ENCODE measurements around the gene OTUD5.
A peak's percentile ranks its signal among the peaks of the same experiment; 100 is the strongest.

Gene OTUD5

DNA sequence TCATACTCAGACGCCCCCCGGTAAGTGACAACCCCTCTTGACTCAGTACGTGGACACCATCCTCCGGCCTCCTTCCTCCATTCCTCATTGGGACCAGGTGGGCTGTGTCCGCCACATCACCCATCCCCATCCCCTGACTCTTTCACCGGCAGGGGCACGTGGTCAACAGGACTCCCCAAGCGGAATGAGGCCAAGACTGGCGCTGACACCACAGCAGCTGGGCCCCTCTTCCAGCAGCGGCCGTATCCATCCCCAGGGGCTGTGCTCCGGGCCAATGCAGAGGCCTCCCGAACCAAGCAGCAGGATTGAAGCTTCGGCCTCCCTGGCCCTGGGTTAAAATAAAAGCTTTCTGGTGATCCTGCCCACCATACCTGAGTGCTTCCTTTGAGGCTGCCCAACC is 54.6 kb downstream of the OTUD5 start:
- Histone ChIP-seq H3K4me1 (ENCODE audit: insufficient read depth, low read length) (no peaks in the 10 kb centered on the region), H3K9ac (ENCODE audit: low read depth, low read length) (no peak overlapping the region), H3K36me3 (ENCODE audit: insufficient read depth, low read length) (peaks cover 16% of the 10 kb centered on the region), H3K9me3 (ENCODE audit: control insufficient read depth, insufficient read depth, low read length) (no peaks in the 10 kb centered on the region)

GRCh38 chrX:48902135-48902534 is 55.3 kb downstream of the OTUD5 start:
- Histone ChIP-seq H3K9ac (ENCODE audit: low read depth, low read length) (no peak overlapping the region), H3K36me3 (ENCODE audit: insufficient read depth, low read length) (peaks cover 16% of the 10 kb centered on the region), H3K9me3 (ENCODE audit: control insufficient read depth, insufficient read depth, low read length) (no peaks in the 10 kb centered on the region), H3K4me1 (ENCODE audit: insufficient read depth, low read length) (no peaks in the 10 kb centered on the region)

- H3K36me3 ChIP-seq (ENCODE audit: insufficient read depth, low read length) = peaks cover 16% of the 10 kb centered on the region
Measured at GRCh38 chrX:48901069-48901468, 56.3 kb downstream of the OTUD5 start.

GRCh38 chrX:48899078-48899410 is 58.4 kb downstream of the OTUD5 start:
- Histone ChIP-seq H3K9ac (ENCODE audit: low read depth, low read length) (no peak overlapping the region), H3K9me3 (ENCODE audit: control insufficient read depth, insufficient read depth, low read length) (no peaks in the 10 kb centered on the region), H3K4me1 (ENCODE audit: insufficient read depth, low read length) (no peaks in the 10 kb centered on the region), H3K36me3 (ENCODE audit: insufficient read depth, low read length) (peaks cover 15% of the 10 kb centered on the region)

More at GRCh38 chrX:48901069-48901468, 56.3 kb downstream of the OTUD5 start:
- Histone ChIP-seq H3K9ac (ENCODE audit: low read depth, low read length) (no peak overlapping the region), H3K4me1 (ENCODE audit: insufficient read depth, low read length) (no peaks in the 10 kb centered on the region), H3K9me3 (ENCODE audit: control insufficient read depth, insufficient read depth, low read length) (no peaks in the 10 kb centered on the region)

DNA sequence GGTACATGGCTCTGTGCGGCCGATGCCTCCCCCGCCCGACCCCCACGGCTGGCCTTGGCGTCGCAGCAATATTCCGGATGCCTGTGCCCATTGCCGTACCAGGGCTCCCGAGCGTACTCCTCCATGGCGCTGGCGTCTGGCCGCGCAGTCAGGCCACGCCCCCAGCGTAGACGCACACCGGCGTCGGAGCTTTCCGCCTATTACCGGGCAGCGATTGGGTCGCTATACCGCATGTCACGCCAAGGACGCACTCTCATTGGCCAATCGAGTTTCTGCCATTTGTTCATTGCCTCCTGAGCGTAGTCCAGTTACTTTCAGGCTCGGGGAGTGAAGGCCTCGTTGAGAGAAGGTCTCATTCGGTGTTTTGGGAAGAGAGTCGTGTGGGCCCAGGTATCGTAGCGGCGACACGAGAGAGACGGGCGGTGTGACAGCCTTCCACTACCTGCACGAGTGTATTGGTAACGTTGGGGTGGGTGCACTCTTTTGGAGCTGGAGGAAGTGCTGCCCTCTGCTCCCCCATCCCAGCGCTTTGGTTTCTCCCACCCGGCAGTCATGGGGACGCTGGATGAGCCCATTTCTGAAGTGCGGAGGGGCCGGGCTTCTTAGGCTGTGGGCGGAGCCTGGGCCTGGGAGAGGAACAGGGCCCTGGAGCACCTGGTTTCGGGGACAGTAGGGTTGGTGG is 59.6 kb downstream of the OTUD5 start, which contains the start of the genes PQBP1 and TIMM17B:
Gene PQBP1 (plus strand): TSS at position 306 of the 682 bp plus-strand sequence. CDS start 580 bp downstream, outside the sequence.
Gene TIMM17B (minus strand): TSS at position 144 of the 682 bp plus-strand sequence. CDS start 19 bp downstream, at position 125.
- Histone ChIP-seq H3K9me3 (ENCODE audit: control insufficient read depth, insufficient read depth, low read length) (no peaks in the 10 kb centered on the region), H3K36me3 (ENCODE audit: insufficient read depth, low read length) (peaks cover 5% of the 10 kb centered on the region; the same call in 1 of the 2 replicates), H3K4me1 (ENCODE audit: insufficient read depth, low read length) (no peaks in the 10 kb centered on the region), H3K9ac (ENCODE audit: low read depth, low read length) (peak within 1 kb of the TSS; percentile 90)

- H3K9me3 ChIP-seq (ENCODE audit: control insufficient read depth, insufficient read depth, low read length) = no peaks in the 10 kb centered on the region
- peak overlapping the region; percentile 90 for H3K9ac ChIP-seq (ENCODE audit: low read depth, low read length)
- H3K4me1 ChIP-seq (ENCODE audit: insufficient read depth, low read length) = no peaks in the 10 kb centered on the region
- peaks cover 5% of the 10 kb centered on the region; the same call in 1 of the 2 replicates for H3K36me3 ChIP-seq (ENCODE audit: insufficient read depth, low read length)
Measured at GRCh38 chrX:48897157-48897624, 60.2 kb downstream of the OTUD5 start.

GRCh38 chrX:48896611-48897011 is 60.8 kb downstream of the OTUD5 start:
- Histone ChIP-seq H3K9me3 (ENCODE audit: control insufficient read depth, insufficient read depth, low read length) (no peaks in the 10 kb centered on the region), H3K4me1 (ENCODE audit: insufficient read depth, low read length) (no peaks in the 10 kb centered on the region), H3K36me3 (ENCODE audit: insufficient read depth, low read length) (peaks cover 5% of the 10 kb centered on the region; the same call in 1 of the 2 replicates), H3K9ac (ENCODE audit: low read depth, low read length) (peak overlapping the region; percentile 90; the same call in 1 of the 2 replicates)

DNA sequence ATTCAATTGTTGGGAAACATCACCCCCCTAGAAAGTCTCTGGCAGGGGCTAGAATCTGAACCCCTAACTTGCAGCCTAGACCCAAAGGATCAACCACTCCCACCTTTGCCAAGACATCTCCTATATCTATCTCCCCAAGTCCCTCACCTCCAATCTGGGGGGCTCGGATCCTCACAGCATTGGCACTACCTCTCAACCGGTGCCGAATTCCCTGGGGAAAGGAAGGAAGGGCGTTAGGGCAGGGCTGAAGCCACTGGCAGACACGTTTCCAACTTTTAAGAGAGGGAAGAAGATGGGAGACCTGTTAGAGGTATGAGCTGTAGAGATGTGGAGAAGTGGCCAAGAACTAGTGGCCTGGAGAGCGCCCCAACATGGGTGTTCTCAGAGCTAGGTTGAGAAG is 62.5 kb downstream of the OTUD5 start:
- Histone ChIP-seq H3K36me3 (ENCODE audit: insufficient read depth, low read length) (peaks cover 5% of the 10 kb centered on the region; the same call in 1 of the 2 replicates), H3K9me3 (ENCODE audit: control insufficient read depth, insufficient read depth, low read length) (no peaks in the 10 kb centered on the region), H3K9ac (ENCODE audit: low read depth, low read length) (no peak overlapping the region), H3K4me1 (ENCODE audit: insufficient read depth, low read length) (0 out of 2 replicates have a peak, but pooled peaks cover 6% of the 10 kb centered on the region)

- Histone ChIP-seq H3K36me3 (ENCODE audit: insufficient read depth, low read length) (no peaks in the 10 kb centered on the region; the same call in 1 of the 2 replicates), H3K9ac (ENCODE audit: low read depth, low read length) (no peak overlapping the region), H3K9me3 (ENCODE audit: control insufficient read depth, insufficient read depth, low read length) (no peaks in the 10 kb centered on the region), H3K4me1 (ENCODE audit: insufficient read depth, low read length) (peaks cover 11% of the 10 kb centered on the region; the same call in 1 of the 2 replicates)
Measured at GRCh38 chrX:48893556-48894348, 63.7 kb downstream of the OTUD5 start.

DNA sequence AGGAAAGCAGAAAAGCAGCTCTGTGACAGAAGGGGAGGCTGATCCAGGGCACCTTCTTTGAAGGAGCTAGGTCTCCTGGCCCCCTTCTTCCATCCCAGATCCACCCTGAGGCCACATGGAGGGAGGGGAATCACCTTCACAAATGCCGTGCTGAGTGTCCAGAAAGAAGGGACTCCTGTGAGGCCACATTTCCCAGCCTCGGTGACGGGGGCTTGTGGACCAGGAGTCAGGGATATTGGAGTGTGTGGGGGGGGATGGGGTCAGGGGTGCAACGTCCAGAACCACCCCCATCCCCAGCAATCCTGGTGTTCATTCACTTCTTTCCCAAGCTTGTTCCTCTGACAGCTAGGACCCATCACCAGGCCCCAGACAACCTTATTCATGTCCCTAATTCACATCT is 64.5 kb downstream of the OTUD5 start:
- no peak overlapping the region for H3K9ac ChIP-seq (ENCODE audit: low read depth, low read length)
- H3K4me1 ChIP-seq (ENCODE audit: insufficient read depth, low read length) = peaks cover 11% of the 10 kb centered on the region; the same call in 1 of the 2 replicates
- no peaks in the 10 kb centered on the region; the same call in 1 of the 2 replicates for H3K36me3 ChIP-seq (ENCODE audit: insufficient read depth, low read length)
- no peaks in the 10 kb centered on the region for H3K9me3 ChIP-seq (ENCODE audit: control insufficient read depth, insufficient read depth, low read length)

GRCh38 chrX:48891402-48892288 is 65.8 kb downstream of the OTUD5 start:
- H3K36me3 ChIP-seq (ENCODE audit: insufficient read depth, low read length) = no peaks in the 10 kb centered on the region; the same call in 1 of the 2 replicates
- H3K9me3 ChIP-seq (ENCODE audit: control insufficient read depth, insufficient read depth, low read length) = no peaks in the 10 kb centered on the region
- H3K9ac ChIP-seq (ENCODE audit: low read depth, low read length) = peak overlapping the region; percentile 51
- peaks cover 11% of the 10 kb centered on the region; the same call in 1 of the 2 replicates for H3K4me1 ChIP-seq (ENCODE audit: insufficient read depth, low read length)

GRCh38 chrX:48890934-48891401 is 66.4 kb downstream of the OTUD5 start:
- peak overlapping the region; percentile 51 for H3K9ac ChIP-seq (ENCODE audit: low read depth, low read length)
- H3K36me3 ChIP-seq (ENCODE audit: insufficient read depth, low read length) = no peaks in the 10 kb centered on the region; the same call in 1 of the 2 replicates
- H3K4me1 ChIP-seq (ENCODE audit: insufficient read depth, low read length) = peaks cover 11% of the 10 kb centered on the region; the same call in 1 of the 2 replicates
- H3K9me3 ChIP-seq (ENCODE audit: control insufficient read depth, insufficient read depth, low read length) = no peaks in the 10 kb centered on the region

DNA sequence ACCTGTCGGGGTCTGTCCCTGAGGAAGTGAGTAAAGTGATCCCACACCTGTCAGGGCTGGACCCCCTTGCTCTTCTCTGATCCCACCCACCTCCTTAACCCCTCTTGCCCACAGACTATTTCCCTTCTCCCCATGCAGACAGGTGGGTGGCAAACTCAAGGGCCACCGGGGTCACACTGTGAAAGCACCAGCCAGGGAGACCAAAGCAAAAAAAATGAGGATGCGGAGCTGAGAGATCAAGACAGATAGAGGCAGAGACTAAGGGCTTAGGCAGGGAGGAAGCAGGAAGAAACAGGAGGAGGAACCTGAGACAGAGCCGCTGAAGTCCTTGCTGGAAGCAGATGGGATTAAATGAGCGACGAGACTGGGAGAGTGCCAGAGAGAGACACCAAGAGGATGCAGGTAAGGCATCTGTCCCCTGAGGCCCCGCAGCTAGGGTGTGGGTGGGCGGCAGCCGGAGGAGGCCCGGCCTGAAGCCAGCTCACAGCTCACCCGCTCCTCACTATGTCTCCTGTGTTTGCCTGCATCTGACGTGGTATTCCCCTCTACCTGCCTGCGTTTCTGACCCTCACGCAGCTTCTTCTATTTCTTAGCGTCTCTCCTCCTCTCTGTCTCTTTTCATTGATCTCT is 67.0 kb downstream of the OTUD5 start:
- Histone ChIP-seq H3K9ac (ENCODE audit: low read depth, low read length) (peak overlapping the region; percentile 51; the same call in 1 of the 2 replicates), H3K4me1 (ENCODE audit: insufficient read depth, low read length) (peaks cover 11% of the 10 kb centered on the region; the same call in 1 of the 2 replicates), H3K36me3 (ENCODE audit: insufficient read depth, low read length) (no peaks in the 10 kb centered on the region; the same call in 1 of the 2 replicates), H3K9me3 (ENCODE audit: control insufficient read depth, insufficient read depth, low read length) (no peaks in the 10 kb centered on the region)
